B cell (primary cell): ENCODE data around the gene HEG1. TPM values are rescaled to one million over a fixed set of nuclear protein-coding genes. Genes with fewer than 3 reads are reported as not detected.

ENCODE experiments used
- ATAC-seq: fragments of 200-7000 bp; cut with Tn5 transposase; one replicate; pipeline ENCODE4 v1.10.0; 2021; ENCODE audit warnings: low read depth, mild to moderate bottlenecking, moderate number of reproducible peaks, moderate library complexity
- CTCF ChIA-PET: fragments of 350-600 bp; sonication (Branson Sonifier 250); formaldehyde crosslinking; loops from one replicate; lab custom pipeline; 2021; ENCODE audit warnings: antibody characterized with exemption, inconsistent platforms; lab: Charles Lee
- POLR2A ChIA-PET: fragments of 350-600 bp; sonication (Branson Sonifier 250); formaldehyde crosslinking; loops from one replicate; lab custom pipeline; 2021; ENCODE audit warnings: antibody characterized with exemption; lab: Charles Lee
- DNase-seq: peaks from one replicate; pipeline ENCODE4 v3.0.0; 2013
- H2AFZ ChIP-seq: 2 replicates; pipeline ENCODE4 v1.6.1; 2012; ENCODE audit warnings: mild to moderate bottlenecking, low read depth, low read length; ENCODE audit not compliant: insufficient read depth, poor library complexity, severe bottlenecking
- H3K27ac ChIP-seq, 2 donors: 1 replicate in 1 of 2; 2 replicates in 1 of 2; pipeline ENCODE4 v1.5.1; 2012 to 2013; ENCODE audit warnings: low read length in 2 of 2, mild to moderate bottlenecking in 2 of 2, moderate library complexity in 1 of 2
- H3K27me3 ChIP-seq, 4 experiments: fragments of 200-600 bp in 1 of 4; sonication (generic) in 1 of 4; replicated peaks in 1 of 4; 1 replicate in 2 of 4; 2 replicates in 2 of 4; pipeline versions ENCODE4 v1.6.1 to v1.7.0; 2013 to 2016; ENCODE audit warnings: low read length in 3 of 4, mild to moderate bottlenecking in 2 of 4, mixed read lengths in 1 of 4, moderate library complexity in 1 of 4; ENCODE audit not compliant: insufficient read depth in 4 of 4, control insufficient read depth in 3 of 4; ENCODE audit errors: control extremely low read depth in 1 of 4
- H3K36me3 ChIP-seq, 2 experiments: replicated peaks in 1 of 2; 1 replicate in 1 of 2; 2 replicates in 1 of 2; pipeline versions ENCODE4 v1.6.1 to v1.7.1; 2013; ENCODE audit warnings: low read length in 1 of 2; ENCODE audit not compliant: insufficient read depth in 2 of 2, control insufficient read depth in 1 of 2; ENCODE audit errors: control extremely low read depth in 1 of 2, extremely low read depth in 1 of 2
- H3K4me1 ChIP-seq, 2 donors: fragments of 200-600 bp in 1 of 2; sonication (generic) in 1 of 2; 1 replicate in 1 of 2; 2 replicates in 1 of 2; pipeline versions ENCODE4 v1.5.1 to v1.6.1; 2013 to 2017; ENCODE audit warnings: low read length in 2 of 2; ENCODE audit not compliant: control insufficient read depth in 2 of 2, insufficient read depth in 2 of 2
- H3K4me2 ChIP-seq: replicated peaks from 2 replicates; pipeline ENCODE3; 2012; ENCODE audit warnings: mild to moderate bottlenecking, low read depth, low read length; ENCODE audit not compliant: poor library complexity, severe bottlenecking
- H3K4me3 ChIP-seq, 5 experiments: fragments of 200-600 bp in 1 of 5; sonication (generic) in 1 of 5; 1 replicate in 3 of 5; 2 replicates in 2 of 5; pipeline versions ENCODE4 v1.5.1 to v1.7.0; 2011 to 2016; ENCODE audit warnings: low read length in 4 of 5, mild to moderate bottlenecking in 4 of 5, low read depth in 2 of 5, control low read depth in 1 of 5, moderate library complexity in 1 of 5; ENCODE audit not compliant: insufficient read depth in 1 of 5; ENCODE audit errors: control extremely low read depth in 1 of 5, extremely low read depth in 1 of 5
- H3K79me2 ChIP-seq: fragments of 200-600 bp; sonication (generic); one replicate; pipeline ENCODE4 v1.6.0; 2016; ENCODE audit warnings: low read length; ENCODE audit not compliant: control insufficient read depth, insufficient read depth
- H3K9ac ChIP-seq: fragments of 200-600 bp; sonication (generic); 2 replicates; pipeline ENCODE4 v1.6.1; 2017; ENCODE audit warnings: mild to moderate bottlenecking, low read length, moderate library complexity
- H3K9me3 ChIP-seq, 3 donors: one replicate each; pipeline versions ENCODE4 v1.6.1 to v1.7.1; 2013; ENCODE audit warnings: low read length in 2 of 3; ENCODE audit not compliant: control insufficient read depth in 2 of 3, insufficient read depth in 1 of 3; ENCODE audit errors: control extremely low read depth in 1 of 3
- H4K20me1 ChIP-seq: 2 replicates; pipeline ENCODE4 v1.6.0; 2012; ENCODE audit warnings: mild to moderate bottlenecking, low read length; ENCODE audit not compliant: insufficient read depth, control insufficient read depth, poor library complexity, severe bottlenecking
- H3K27ac Mint-ChIP-seq: one replicate; pipeline ENCODE4 v1.8.0; 2021; ENCODE audit warnings: mixed read lengths
- H3K27me3 Mint-ChIP-seq: one replicate; pipeline ENCODE4 v1.8.0; 2021; ENCODE audit warnings: mixed read lengths
- H3K4me1 Mint-ChIP-seq: one replicate; pipeline ENCODE4 v1.8.0; 2021; ENCODE audit warnings: mixed read lengths
- H3K4me3 Mint-ChIP-seq: one replicate; pipeline ENCODE4 v1.8.0; 2021; ENCODE audit warnings: mixed read lengths
- H3K9me3 Mint-ChIP-seq: one replicate; pipeline ENCODE4 v1.8.0; 2022; ENCODE audit warnings: mixed read lengths; ENCODE audit not compliant: insufficient read depth
- EZH2 ChIP-seq: IDR thresholded peaks from 2 replicates; pipeline ENCODE4 v1.6.1; 2012; ENCODE audit warnings: borderline replicate concordance, low read depth, mild to moderate bottlenecking, moderate library complexity, low read length; ENCODE audit not compliant: insufficient read depth, poor library complexity, severe bottlenecking
- WGBS: methylation state at CpG from one replicate; pipeline ENCODE4 v1.1.5; 2013; ENCODE audit warnings: missing lambda C conversion rate; ENCODE audit not compliant: insufficient coverage; 5-methylcytosine and 5-hydroxymethylcytosine counted together
- intact Hi-C: fragments of 100-400 bp; cut with micrococcal nuclease; formaldehyde crosslinking; loops from one replicate; pipeline ENCODE4 v1.10.0; 2022
- polyA plus RNA-seq: library from polyadenylated mRNA; depleted of rRNA; stranded (reverse); fragments of >200 nt; gene quantifications from 2 replicates; pipeline ENCODE4 v1.2.3, GENCODE V29; 2012
- total RNA-seq, 2 donors: library from RNA; stranded (reverse); fragments of 120-200 nt in 1 of 2; gene quantifications; 1 replicate in 1 of 2; 2 replicates in 1 of 2; pipeline versions ENCODE4 v1.2.3 to v1.2.4, GENCODE V29; 2013 to 2022
- TF ChIP-seq, protein P1 (sequence below): fragments of 200-600 bp; IDR thresholded peaks from one replicate; pipeline ENCODE4 v1.8.0; 2022; ENCODE audit warnings: antibody characterized with exemption, mild to moderate bottlenecking

HEG1 gene
- total and polyA plus RNA-seq, 2 donors (not counting 1 experiment from before 2014, with no cell fraction given): 5.1 to 9.2 TPM

DNA sequence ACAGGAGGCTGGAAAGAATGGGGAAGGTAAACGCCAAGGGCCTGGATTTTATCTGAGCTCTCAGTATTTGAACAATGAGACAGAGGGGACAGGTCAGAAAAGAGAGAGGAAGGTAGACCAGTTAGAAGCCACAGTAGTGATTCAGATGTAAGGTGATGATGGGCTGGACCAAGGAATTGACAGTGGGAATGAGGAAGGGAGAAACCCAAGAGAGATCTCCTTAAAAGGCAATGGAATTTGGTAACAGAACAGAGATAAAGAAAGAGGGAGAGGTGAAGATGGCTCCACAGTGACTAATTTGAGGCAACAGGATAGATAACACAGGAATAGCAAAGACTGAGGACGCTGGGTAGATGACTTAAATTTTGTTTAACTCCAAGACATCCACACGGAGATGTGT, 11.4 kb upstream of the HEG1 start:
- POLR2A ChIA-PET: no interaction called here
- no peak overlapping the region for H3K27ac ChIP-seq
- peaks cover 0 to 10% (median 0%) of the 10 kb centered on the region in 4 experiments for H3K27me3 ChIP-seq
- H4K20me1 ChIP-seq: no peaks in the 10 kb centered on the region
- Mint-ChIP-seq H3K27me3 (peaks cover 9% of the 10 kb centered on the region), H3K27ac (no peak overlapping the region), H3K4me3 (no peak overlapping the region), H3K9me3 (no peaks in the 10 kb centered on the region), H3K4me1 (peaks cover 14% of the 10 kb centered on the region)
- no peaks in the 10 kb centered on the region for H3K36me3 ChIP-seq
- no peaks in the 10 kb centered on the region for H3K9me3 ChIP-seq
- no peaks in the 10 kb centered on the region for H3K79me2 ChIP-seq
- no peak overlapping the region for H3K4me2 ChIP-seq
- ATAC-seq (no peak), DNase-seq (no peak)
- intact Hi-C loops: no loop called here
- H3K4me1 ChIP-seq: peaks cover 13 to 14% of the 10 kb centered on the region in 2 donors
- WGBS: 82% methylated on average over 2 of the region's 3 CpGs
- no peak overlapping the region for H3K9ac ChIP-seq
- TF ChIP-seq EZH2: no peak
- TF ChIP-seq, protein P1, sequence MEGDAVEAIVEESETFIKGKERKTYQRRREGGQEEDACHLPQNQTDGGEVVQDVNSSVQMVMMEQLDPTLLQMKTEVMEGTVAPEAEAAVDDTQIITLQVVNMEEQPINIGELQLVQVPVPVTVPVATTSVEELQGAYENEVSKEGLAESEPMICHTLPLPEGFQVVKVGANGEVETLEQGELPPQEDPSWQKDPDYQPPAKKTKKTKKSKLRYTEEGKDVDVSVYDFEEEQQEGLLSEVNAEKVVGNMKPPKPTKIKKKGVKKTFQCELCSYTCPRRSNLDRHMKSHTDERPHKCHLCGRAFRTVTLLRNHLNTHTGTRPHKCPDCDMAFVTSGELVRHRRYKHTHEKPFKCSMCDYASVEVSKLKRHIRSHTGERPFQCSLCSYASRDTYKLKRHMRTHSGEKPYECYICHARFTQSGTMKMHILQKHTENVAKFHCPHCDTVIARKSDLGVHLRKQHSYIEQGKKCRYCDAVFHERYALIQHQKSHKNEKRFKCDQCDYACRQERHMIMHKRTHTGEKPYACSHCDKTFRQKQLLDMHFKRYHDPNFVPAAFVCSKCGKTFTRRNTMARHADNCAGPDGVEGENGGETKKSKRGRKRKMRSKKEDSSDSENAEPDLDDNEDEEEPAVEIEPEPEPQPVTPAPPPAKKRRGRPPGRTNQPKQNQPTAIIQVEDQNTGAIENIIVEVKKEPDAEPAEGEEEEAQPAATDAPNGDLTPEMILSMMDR: no peak
- no peak overlapping the region for H3K4me3 ChIP-seq
- CTCF ChIA-PET: no interaction called here
- no peak overlapping the region for H2AFZ ChIP-seq

GRCh38 chr3:125062904-125063618, 7.3 kb upstream of the HEG1 start:
- no peak for ATAC-seq
- no peak overlapping the region for H3K27ac Mint-ChIP-seq

More at GRCh38 chr3:125062904-125063618, 7.3 kb upstream of the HEG1 start:
- H3K4me1 ChIP-seq: no peaks in the 10 kb centered on the region
- H3K9me3 ChIP-seq: no peaks in the 10 kb centered on the region
- ChIA-PET CTCF (no interaction called here), POLR2A (no interaction called here)
- no peak overlapping the region for H3K4me3 ChIP-seq
- intact Hi-C loops: no loop called here
- no peak overlapping the region for H3K27ac ChIP-seq
- 91% methylated on average over 7 of the region's 7 CpGs for WGBS
- peaks cover 0 to 13% (median 3%) of the 10 kb centered on the region in 4 experiments for H3K27me3 ChIP-seq
- H3K9ac ChIP-seq: no peak overlapping the region
- TF ChIP-seq, protein P1: no peak
- TF ChIP-seq EZH2: no peak
- H3K4me2 ChIP-seq: no peak overlapping the region
- H3K36me3 ChIP-seq: no peaks in the 10 kb centered on the region
- H3K4me1 Mint-ChIP-seq: no peaks in the 10 kb centered on the region
- no peak overlapping the region for H2AFZ ChIP-seq
- H3K27me3 Mint-ChIP-seq: peaks cover 32% of the 10 kb centered on the region
- no peaks in the 10 kb centered on the region for H3K9me3 Mint-ChIP-seq
- no peaks in the 10 kb centered on the region for H3K79me2 ChIP-seq
- H4K20me1 ChIP-seq: no peaks in the 10 kb centered on the region
- DNase-seq: no peak
- no peak overlapping the region for H3K4me3 Mint-ChIP-seq
